ENCODE results near the gene PISD. TPM values are rescaled to one million over a fixed set of nuclear protein-coding genes. Genes with fewer than 3 reads are reported as not detected.
"Not testable (repeated sequence)": the region's sequence is repeated elsewhere in the genome, so short reads cannot be mapped to it uniquely, and the experiment has no call there.

PISD gene
- polyA plus RNA-seq: 20.7 TPM

DNA sequence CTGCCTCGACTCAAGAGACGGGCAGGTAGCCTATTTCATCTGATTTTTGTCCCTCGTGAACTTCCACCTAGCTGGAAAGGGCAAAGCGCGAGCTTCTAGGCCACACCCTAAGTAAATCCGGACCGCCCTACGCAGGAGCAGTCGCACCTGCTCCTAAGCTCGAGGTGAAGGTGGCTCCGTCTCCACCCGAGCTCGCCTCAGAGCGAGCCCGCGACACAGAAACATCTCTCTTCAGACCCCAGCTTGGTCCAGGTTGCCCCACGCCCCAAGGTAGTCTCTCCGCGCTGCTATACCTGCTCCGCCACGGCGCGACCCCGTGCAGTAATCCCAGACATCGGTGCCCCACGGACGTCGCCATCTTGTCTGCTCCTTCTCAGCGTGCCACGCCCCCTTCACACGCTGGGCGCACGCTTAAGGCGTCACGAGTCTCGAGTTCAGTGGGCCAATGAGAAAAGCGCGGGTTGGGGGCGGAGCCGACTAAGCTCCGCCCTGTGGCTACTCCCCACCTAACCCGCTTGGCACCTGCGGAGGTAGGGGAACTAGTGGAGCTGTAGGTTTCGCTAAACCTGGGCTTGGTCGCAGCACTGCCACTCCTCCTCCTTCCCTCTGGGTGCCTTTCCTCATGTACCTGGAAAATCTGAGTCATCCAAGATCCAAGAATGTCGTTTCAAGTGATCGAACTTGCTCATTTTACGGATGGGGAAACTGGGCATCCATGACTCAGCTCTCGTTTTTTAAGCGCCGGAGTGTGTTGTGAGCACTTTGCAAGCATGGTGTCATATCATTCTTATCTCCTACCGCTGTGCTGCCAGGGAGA lies at the start of gene PISD:
TSS of gene PISD (minus strand) at position 365 of the 817 bp plus-strand sequence. CDS start at position 358, 7 bp downstream.
- peaks cover 15 to 26% (median 26%) of the 10 kb centered on the region in 3 donors for H3K4me1 Mint-ChIP-seq
- no peaks in the 10 kb centered on the region for H3K36me3 Mint-ChIP-seq
- H3K4me3 Mint-ChIP-seq: peak within 1 kb of the TSS; percentile 96 to 99 (median 98)
- peak within 1 kb of the TSS; percentile 94 to 98 (median 97) for H3K27ac Mint-ChIP-seq
- H3K9me3 Mint-ChIP-seq: no peaks in the 10 kb centered on the region
- no peaks in the 10 kb centered on the region for H3K27me3 Mint-ChIP-seq

DNA sequence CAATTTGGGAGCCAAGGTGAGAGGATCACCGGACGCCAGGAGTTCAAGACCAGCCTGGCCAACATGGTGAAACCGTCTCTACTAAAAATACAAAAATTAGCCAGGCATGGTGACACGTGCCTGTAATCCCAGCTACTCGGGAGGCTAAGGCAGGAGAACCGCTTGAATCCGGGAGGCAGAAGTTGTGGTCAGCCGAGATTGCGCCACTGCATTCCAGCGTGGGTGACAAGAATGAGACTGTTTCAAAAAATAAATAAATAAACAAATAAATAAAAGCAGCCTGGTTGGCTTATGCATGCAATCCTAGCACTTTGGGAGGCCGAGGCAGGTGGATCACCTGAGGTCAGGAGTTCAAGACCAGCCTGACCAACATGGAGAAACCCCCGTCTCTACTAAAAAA lies 49.2 kb upstream of the PISD start:
- not testable (repeated sequence) for H3K27me3 Mint-ChIP-seq, H3K9me3 Mint-ChIP-seq, H3K4me3 Mint-ChIP-seq, H3K4me1 Mint-ChIP-seq
- Mint-ChIP-seq H3K27ac (peak overlapping the region in 1 of 3 donors; percentile 72), H3K36me3 (peaks cover 10% of the 10 kb centered on the region)

DNA sequence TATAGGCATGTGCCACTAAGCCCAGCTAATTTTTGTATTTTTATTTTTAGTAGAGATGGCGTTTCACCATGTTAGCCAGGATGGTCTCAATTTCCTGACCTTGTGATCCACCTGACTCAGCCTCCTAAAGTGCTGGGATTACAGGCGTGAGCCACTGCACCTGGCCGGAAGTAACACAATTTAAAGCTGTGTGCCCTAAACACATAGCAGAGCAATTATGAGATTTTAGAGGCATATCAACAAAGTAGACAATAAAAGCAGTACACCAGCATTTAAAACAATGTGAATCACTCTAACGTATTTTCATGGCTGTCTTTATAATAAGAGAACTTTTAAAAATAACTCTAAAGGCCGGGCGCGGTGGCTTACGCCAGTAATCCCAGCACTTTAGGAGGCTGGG lies 45.5 kb upstream of the PISD start:
- Mint-ChIP-seq H3K36me3 (peaks cover 6% of the 10 kb centered on the region), H3K9me3 (no peaks in the 10 kb centered on the region), H3K4me3 (no peak overlapping the region), H3K27me3 (no peaks in the 10 kb centered on the region), H3K27ac (no peak overlapping the region), H3K4me1 (peaks cover 0 to 2% (median 1%) of the 10 kb centered on the region in 3 donors)

DNA sequence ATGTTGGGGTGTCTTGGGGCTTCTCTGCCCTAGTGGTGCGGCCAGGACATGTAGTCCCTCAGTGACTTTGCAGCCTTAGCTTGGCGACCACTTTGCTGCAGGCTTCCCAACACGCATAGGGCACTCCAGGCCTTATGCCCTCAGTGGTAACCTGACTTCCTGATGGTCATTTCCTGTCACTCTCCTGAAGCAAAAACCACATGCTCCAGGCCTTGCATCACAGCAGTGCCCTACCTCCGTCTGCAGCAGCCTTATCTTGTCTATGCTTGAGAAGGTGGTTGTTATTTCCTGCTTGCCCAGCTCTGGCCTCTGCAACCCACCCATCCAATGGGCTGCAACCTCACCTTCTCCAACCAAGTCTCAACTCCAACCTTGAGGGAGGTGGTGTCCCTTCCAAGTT lies 33.4 kb upstream of the PISD start:
- no peak overlapping the region for H3K4me3 Mint-ChIP-seq
- H3K27ac Mint-ChIP-seq: no peak overlapping the region
- no peaks in the 10 kb centered on the region for H3K27me3 Mint-ChIP-seq
- no peaks in the 10 kb centered on the region for H3K9me3 Mint-ChIP-seq
- H3K4me1 Mint-ChIP-seq: no peaks in the 10 kb centered on the region
- peaks cover 9% of the 10 kb centered on the region for H3K36me3 Mint-ChIP-seq

DNA sequence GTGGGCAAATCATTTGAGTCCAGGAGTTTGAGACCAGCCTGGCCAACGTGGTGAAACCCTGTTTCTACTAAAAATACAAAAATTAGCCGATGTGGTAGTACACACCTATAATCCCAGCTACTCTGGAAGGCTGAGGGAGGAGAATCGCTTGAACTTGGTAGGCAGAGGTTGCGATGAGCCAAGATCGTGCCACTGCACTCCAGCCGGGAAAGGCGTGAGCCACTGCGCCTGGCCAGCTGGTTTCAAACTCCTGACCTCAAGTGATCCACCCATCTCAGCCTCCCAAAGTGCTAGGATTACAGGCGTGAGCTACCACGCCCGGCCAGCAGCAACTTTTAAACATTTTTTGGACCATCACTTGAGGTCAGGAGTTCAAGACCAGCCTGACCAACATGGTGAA lies 32.0 kb upstream of the PISD start:
- not testable (repeated sequence) for H3K9me3 Mint-ChIP-seq, H3K4me1 Mint-ChIP-seq, H3K4me3 Mint-ChIP-seq, H3K36me3 Mint-ChIP-seq, H3K27me3 Mint-ChIP-seq, H3K27ac Mint-ChIP-seq

DNA sequence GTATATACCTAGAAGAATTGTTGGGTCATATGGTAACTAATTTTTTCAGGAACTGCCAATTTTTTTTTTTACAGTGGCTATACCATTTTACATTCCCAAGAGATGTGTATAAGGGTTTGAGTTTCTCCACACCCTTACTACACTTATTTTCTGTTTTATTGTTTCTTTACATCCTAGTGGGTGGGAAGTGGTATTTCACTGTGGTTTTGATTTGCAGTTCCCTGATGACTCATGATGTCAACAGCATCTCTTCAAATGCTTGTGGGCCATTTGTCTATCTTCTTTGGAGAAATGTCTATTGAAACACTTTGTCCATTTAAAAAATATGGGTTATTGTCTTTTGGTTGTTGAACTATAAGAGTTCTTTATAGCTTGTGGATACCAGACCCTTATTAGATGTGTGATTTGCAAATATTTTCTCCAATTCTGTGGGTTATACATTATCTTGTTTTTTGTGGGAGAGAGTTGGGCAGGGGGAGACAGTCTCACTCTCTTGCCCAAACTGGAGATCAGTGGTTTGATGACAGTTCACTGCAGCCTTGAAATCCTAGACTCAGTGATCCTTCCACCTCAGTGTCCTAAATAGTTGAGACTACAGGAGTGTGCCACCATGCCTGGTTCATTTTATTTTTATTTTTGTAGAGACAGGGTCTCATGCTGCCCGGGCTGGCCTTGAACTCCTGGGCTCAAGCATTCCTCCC lies 30.3 kb upstream of the PISD start:
- no peaks in the 10 kb centered on the region for H3K4me1 Mint-ChIP-seq
- peaks cover 12% of the 10 kb centered on the region for H3K36me3 Mint-ChIP-seq
- no peaks in the 10 kb centered on the region for H3K9me3 Mint-ChIP-seq
- no peak overlapping the region for H3K4me3 Mint-ChIP-seq
- no peaks in the 10 kb centered on the region for H3K27me3 Mint-ChIP-seq
- no peak overlapping the region for H3K27ac Mint-ChIP-seq

DNA sequence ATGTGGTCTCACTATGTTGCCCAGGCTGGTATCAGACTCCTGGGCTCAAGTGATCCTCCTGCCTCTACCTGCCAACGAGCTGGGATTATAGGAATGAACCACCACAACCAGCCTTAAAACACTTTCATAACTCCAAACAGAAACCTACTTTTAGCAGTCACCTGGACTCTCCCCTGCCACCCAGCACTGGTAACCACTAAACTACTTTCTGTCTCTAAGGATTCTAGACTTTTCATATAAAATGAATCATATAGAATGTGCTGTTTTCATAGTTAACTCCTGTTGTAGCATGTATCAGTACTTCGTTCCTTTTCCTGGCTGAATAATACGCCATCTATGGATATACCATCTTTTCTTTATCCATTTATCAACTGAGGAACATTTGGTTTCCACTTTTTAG lies 29.4 kb upstream of the PISD start:
- no peaks in the 10 kb centered on the region for H3K4me1 Mint-ChIP-seq
- H3K9me3 Mint-ChIP-seq: no peaks in the 10 kb centered on the region
- H3K27ac Mint-ChIP-seq: peak overlapping the region in 1 of 3 donors; percentile 64
- H3K27me3 Mint-ChIP-seq: no peaks in the 10 kb centered on the region
- peak overlapping the region in 1 of 4 donors; percentile 47 for H3K4me3 Mint-ChIP-seq
- peaks cover 10% of the 10 kb centered on the region for H3K36me3 Mint-ChIP-seq

DNA sequence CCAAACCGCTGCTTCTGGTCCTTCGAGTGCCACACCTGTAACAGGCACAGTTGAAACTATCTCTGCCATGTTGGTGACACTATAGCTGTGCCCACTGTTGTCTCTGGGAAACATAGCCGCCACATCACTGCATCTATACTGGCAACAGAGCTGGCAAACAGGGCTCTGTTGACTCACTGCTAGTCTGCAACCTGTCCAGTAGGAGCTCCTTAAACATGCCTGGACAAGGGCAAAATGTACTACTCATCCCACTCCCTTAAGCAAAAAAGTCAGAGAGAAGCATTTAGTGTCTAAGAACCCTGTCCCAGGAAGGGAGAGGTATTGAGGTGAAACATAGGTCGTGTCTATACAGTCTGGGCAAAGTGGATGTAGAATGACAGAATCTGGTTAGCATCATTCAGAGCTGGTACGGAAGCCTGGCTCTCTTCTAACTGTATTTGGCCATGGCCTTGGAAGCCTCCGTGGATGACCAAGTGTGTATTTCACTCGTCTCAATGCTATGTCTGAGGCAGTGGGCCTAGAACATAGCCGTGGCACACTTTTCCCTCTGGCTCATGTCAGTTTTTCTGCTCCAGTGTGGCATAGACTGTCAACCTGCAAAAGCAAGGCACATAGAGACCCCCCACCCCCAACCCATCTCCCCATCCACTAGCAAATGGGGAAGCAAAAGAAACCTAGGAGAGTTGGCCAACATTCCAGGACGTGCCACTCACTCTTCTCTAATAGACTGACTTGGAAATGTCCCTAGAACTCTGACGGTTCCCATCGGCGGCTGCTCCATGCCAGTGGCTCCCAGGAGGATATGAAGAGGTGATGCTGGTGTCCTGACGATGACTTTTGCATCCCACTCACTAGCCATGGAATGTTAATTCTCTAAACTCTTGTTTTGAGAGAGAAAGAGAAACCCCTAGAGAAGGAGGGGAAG lies 21.4 kb upstream of the PISD start:
- Mint-ChIP-seq H3K9me3 (no peaks in the 10 kb centered on the region), H3K27ac (peak overlapping the region in 1 of 3 donors; percentile 33), H3K36me3 (peaks cover 8% of the 10 kb centered on the region), H3K4me3 (no peak overlapping the region), H3K27me3 (no peaks in the 10 kb centered on the region), H3K4me1 (peaks cover 0 to 6% (median 5%) of the 10 kb centered on the region in 3 donors)

DNA sequence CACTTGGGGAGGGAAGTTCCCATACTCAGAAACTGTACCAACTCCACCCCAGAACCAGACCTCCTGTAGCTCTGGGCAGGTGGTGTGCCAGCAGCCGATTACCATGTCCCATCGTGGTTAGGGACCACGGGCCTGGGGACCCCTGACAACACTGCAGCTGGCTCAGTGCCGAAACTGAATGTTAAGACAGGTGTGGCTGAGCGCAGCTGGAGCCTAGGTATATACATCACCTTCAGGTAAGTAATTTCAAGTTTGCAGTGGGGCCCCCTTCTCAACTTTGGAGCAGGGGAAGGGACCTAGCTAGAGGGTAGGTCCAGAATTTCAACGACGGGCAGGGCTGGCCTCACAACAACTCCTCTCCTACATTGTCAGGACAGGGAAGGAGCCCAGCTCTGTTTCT lies 20.7 kb upstream of the PISD start:
- no peaks in the 10 kb centered on the region for H3K9me3 Mint-ChIP-seq
- H3K4me3 Mint-ChIP-seq: no peak overlapping the region
- H3K27me3 Mint-ChIP-seq: no peaks in the 10 kb centered on the region
- peaks cover 3 to 6% (median 5%) of the 10 kb centered on the region in 3 donors for H3K4me1 Mint-ChIP-seq
- H3K36me3 Mint-ChIP-seq: peaks cover 5% of the 10 kb centered on the region
- H3K27ac Mint-ChIP-seq: peak overlapping the region in 1 of 3 donors; percentile 81

DNA sequence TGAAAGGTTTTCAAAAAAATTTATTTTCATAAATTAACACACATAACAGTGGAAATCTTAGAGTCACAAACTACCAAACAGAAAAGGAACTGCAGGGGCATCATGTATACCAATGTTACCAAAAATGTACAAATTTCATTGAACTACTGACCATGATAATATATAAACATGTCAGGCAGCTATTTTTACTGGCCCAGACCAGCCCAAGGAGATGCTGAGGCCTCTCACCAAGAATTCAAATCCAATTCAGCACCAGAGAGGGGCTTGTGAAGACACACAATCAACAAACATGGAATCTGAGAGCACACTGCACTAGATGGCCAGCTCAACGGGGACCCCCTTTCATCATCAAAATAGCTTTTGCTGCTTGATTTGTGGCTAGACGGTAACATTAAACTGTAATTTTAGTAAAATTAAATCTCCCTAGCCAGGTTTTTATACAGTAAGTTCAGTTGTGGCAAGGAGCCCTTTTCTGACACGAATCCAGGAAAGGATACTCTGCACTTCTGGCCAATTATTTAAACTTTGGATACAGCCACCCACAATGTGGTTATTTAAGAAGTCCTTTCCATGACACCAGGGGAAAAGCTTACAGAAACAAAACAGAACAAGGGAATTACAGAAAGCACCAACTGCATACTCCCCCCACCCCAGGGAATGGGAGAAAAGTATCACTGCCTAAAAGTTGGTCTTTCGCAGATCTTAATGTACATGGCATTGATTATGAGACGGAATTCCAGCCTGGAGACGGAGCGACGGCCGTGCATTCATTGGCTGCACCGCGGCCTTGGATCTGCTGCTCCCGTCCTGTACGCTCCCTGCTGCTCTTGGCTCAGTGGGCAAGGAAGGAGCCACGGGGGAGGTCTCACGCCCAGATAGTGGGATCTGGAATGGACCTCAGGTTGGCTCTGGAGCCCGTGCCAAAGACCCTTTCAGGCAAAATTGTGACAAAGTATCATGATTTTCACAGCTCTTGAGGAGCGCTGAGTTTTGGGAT lies 19.6 kb upstream of the PISD start:
- peak overlapping the region in 1 of 3 donors; percentile 81 for H3K27ac Mint-ChIP-seq
- peaks cover 5% of the 10 kb centered on the region for H3K36me3 Mint-ChIP-seq
- no peaks in the 10 kb centered on the region for H3K27me3 Mint-ChIP-seq
- H3K4me3 Mint-ChIP-seq: no peak overlapping the region
- peaks cover 7 to 11% (median 9%) of the 10 kb centered on the region in 3 donors for H3K4me1 Mint-ChIP-seq
- no peaks in the 10 kb centered on the region for H3K9me3 Mint-ChIP-seq

DNA sequence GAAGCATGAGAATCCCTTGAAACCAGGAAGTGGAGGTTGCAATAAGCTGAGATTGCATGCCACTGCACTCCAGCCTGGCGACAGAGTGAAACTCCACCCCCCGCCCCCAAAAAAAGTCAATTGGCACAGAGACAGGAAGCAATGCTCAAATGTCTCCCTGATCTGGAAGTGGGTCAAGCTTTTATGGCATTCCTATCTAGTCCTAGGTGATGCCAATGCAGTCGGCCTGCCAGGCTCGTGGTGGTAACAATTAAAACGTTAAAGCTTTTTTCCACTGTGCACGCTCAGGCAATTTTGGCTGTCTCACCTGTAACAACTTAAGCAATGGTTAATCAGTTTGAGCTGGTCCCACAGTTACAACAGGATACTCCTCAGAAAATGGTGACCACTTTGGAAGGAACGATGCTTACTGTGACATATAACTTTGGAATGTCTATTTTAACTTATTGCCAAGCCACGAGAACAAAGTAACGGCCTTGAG lies 18.9 kb upstream of the PISD start:
- Mint-ChIP-seq H3K36me3 (peaks cover 5% of the 10 kb centered on the region), H3K9me3 (no peaks in the 10 kb centered on the region), H3K27me3 (no peaks in the 10 kb centered on the region), H3K4me1 (peaks cover 11 to 13% (median 12%) of the 10 kb centered on the region in 3 donors), H3K4me3 (no peak overlapping the region), H3K27ac (no peak overlapping the region)

DNA sequence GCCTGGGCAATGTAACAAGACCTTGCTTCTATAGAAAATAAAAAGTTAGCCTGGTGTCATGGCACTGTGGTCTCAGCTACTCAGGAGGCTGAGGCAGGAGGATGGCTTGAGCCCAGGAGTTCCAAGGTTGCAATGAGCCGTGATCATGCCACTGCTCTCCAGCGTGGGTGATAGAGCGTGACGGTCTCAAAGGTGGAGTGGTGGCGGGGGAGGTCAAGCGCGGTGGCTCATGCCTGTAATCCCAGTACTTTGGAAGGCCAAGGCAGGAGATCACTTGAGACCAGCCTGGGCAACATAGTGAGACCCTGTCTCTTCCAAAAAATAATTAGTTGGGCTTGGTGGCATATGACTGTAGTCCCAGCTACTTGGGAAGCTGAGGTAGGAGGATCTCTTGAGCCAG lies 16.7 kb upstream of the PISD start:
- no peak overlapping the region for H3K4me3 Mint-ChIP-seq
- no peaks in the 10 kb centered on the region for H3K36me3 Mint-ChIP-seq
- no peaks in the 10 kb centered on the region for H3K9me3 Mint-ChIP-seq
- peak overlapping the region in 2 of 3 donors; percentile 31 to 87 for H3K27ac Mint-ChIP-seq
- peaks cover 15 to 18% (median 16%) of the 10 kb centered on the region in 3 donors for H3K4me1 Mint-ChIP-seq
- H3K27me3 Mint-ChIP-seq: no peaks in the 10 kb centered on the region

DNA sequence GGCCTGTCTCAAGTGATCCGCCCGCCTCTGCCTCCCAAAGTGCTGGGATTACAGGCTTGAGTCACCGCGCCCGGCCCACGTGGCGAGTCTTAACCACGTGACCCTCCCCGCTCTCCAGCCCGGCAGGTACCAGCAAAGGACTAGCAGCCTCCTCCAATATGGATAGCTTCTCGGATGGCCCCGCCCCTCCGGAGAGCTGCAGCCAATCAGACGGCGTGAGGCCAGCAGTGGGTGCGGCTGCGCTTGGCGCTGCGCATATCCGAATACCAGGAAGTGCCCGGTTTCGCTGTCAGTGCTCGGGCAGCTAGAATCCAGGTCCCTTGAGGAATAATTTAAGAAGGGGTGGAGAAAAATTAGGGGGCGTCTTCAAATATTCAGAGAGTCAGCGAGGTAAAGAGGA lies 14.7 kb upstream of the PISD start:
- Mint-ChIP-seq H3K4me1 (peaks cover 15 to 18% (median 16%) of the 10 kb centered on the region in 3 donors), H3K4me3 (peak overlapping the region; percentile 89 to 99 (median 94)), H3K9me3 (no peaks in the 10 kb centered on the region), H3K36me3 (no peaks in the 10 kb centered on the region), H3K27me3 (no peaks in the 10 kb centered on the region), H3K27ac (peak overlapping the region; percentile 88 to 98 (median 95))

DNA sequence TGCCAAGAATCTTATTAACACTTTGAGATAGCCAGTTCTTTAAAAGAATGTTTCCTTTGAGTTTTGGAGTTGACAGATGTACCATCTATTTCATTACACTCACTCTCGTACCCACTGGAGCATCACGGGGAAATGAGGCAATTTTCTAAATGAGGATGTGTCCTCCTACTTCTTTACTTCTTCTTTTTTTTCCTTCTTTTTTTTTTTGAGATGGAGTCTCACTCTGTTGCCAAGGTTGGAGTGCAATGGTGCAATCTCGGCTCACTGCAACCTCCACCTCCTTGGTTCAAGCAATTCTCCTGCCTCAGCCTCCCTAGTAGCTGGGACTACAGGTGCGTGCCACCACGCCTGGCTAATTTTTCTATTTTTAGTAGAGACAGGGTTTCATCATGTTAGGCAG lies 12.2 kb upstream of the PISD start:
- Mint-ChIP-seq H3K4me3 (peak overlapping the region in 1 of 4 donors; percentile 60), H3K27ac (peak overlapping the region in 2 of 3 donors; percentile 47 to 80), H3K4me1 (peaks cover 11 to 18% (median 11%) of the 10 kb centered on the region in 3 donors)
- not testable (repeated sequence) for H3K27me3 Mint-ChIP-seq, H3K36me3 Mint-ChIP-seq, H3K9me3 Mint-ChIP-seq
